ENCODE results near the gene PHF1. TPM values are rescaled to one million over a fixed set of nuclear protein-coding genes. Genes with fewer than 3 reads are reported as not detected.
A peak's percentile ranks its signal among the peaks of the same experiment; 100 is the strongest.

PHF1 gene
- total RNA-seq, 1 donor from 2014 or later: 74.3 TPM

GRCh38 chr6:33425668-33426577, 15.1 kb downstream of the PHF1 start:
- DNase-seq (peak; percentile 96), ATAC-seq (peak; percentile 86)
- peak overlapping the region; percentile 64 for H3K4me3 ChIP-seq
- H3K27ac ChIP-seq: peak overlapping the region; percentile 92
- H3K27me3 ChIP-seq: no peaks in the 10 kb centered on the region
- no peaks in the 10 kb centered on the region for H3K36me3 ChIP-seq
- TF ChIP-seq, protein P1, sequence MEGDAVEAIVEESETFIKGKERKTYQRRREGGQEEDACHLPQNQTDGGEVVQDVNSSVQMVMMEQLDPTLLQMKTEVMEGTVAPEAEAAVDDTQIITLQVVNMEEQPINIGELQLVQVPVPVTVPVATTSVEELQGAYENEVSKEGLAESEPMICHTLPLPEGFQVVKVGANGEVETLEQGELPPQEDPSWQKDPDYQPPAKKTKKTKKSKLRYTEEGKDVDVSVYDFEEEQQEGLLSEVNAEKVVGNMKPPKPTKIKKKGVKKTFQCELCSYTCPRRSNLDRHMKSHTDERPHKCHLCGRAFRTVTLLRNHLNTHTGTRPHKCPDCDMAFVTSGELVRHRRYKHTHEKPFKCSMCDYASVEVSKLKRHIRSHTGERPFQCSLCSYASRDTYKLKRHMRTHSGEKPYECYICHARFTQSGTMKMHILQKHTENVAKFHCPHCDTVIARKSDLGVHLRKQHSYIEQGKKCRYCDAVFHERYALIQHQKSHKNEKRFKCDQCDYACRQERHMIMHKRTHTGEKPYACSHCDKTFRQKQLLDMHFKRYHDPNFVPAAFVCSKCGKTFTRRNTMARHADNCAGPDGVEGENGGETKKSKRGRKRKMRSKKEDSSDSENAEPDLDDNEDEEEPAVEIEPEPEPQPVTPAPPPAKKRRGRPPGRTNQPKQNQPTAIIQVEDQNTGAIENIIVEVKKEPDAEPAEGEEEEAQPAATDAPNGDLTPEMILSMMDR (IDR thresholded peaks at IDR 0.05): peak; percentile 64
- H3K4me1 ChIP-seq: peaks cover 43% of the 10 kb centered on the region
- intact Hi-C loops (cut with DNase I): no loop called here
- no peaks in the 10 kb centered on the region for H3K9me3 ChIP-seq

- intact Hi-C loops (cut with DNase I): no loop called here
- no peak for DNase-seq
- Histone ChIP-seq H3K4me1 (peaks cover 50% of the 10 kb centered on the region), H3K27ac (peak overlapping the region; percentile 92), H3K4me3 (peak overlapping the region; percentile 64), H3K9me3 (no peaks in the 10 kb centered on the region), H3K27me3 (no peaks in the 10 kb centered on the region), H3K36me3 (no peaks in the 10 kb centered on the region)
- TF ChIP-seq, protein P1 (IDR thresholded peaks at IDR 0.05): no peak
- ATAC-seq: no peak
Observed at GRCh38 chr6:33426590-33427511, 16.0 kb downstream of the PHF1 start.

DNA sequence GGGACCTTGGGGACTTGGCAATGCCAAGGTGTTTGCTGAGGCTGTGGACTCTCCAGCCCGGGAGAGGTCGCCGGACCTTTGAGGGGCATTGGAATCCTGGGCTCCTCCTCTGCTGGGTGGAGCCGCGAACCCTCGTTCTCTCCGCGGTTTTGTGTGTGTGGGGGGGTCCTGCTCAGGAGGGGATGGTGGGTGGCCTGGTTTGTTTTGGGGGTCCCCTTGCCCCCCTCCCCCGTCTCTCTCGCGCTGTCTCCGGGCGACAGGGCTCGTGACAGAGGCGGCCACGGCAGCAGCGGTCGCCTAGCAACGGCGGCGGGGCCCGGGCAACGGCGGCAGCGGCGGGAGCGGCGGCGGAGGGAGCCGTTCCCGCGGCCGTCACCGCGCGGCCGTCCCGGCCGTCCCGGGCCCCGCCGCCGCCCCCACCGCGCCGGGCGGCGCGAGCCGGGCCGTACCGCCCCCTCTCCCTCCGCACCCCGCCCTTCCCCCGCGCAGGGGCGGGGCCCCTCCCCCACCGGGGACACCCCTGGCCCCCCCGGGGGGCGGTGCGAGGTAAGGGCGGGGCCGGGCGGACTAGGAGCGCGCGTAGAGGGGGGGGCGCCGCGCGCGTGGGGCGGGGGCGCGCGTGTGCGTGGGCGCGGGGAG, 16.9 kb downstream of the PHF1 start:
- Histone ChIP-seq H3K27ac (peak overlapping the region; percentile 51), H3K36me3 (no peaks in the 10 kb centered on the region), H3K4me1 (peaks cover 55% of the 10 kb centered on the region), H3K4me3 (peak overlapping the region; percentile 64), H3K9me3 (no peaks in the 10 kb centered on the region), H3K27me3 (no peaks in the 10 kb centered on the region)
- intact Hi-C loops (cut with DNase I): no loop called here
- DNase-seq (peak; percentile 82), ATAC-seq (peak; percentile 2)
- TF ChIP-seq, protein P1 (IDR thresholded peaks at IDR 0.05): no peak

GRCh38 chr6:33428224-33428965, 17.6 kb downstream of the PHF1 start:
- peak; percentile 1 for ATAC-seq
- intact Hi-C loops (cut with DNase I): no loop called here

More at GRCh38 chr6:33428224-33428965, 17.6 kb downstream of the PHF1 start:
- Histone ChIP-seq H3K4me3 (peak overlapping the region; percentile 45), H3K27me3 (no peaks in the 10 kb centered on the region), H3K27ac (peak overlapping the region; percentile 39), H3K9me3 (no peaks in the 10 kb centered on the region), H3K36me3 (no peaks in the 10 kb centered on the region), H3K4me1 (peaks cover 55% of the 10 kb centered on the region)
- TF ChIP-seq, protein P1 (IDR thresholded peaks at IDR 0.05): peak; percentile 31
- no peak for DNase-seq
